Activated T-cell treated with anti-CD3 and anti-CD28 coated beads for 4 hours (primary cell): Measurements from ENCODE around the gene WDR27.

ENCODE experiments used
- DNase-seq: peaks from one replicate; pipeline ENCODE4 v3.0.0-alpha.2; 2020

WDR27 gene

GRCh38 chr6:169425628-169426370, 276.0 kb downstream of the WDR27 start:
- no peak for DNase-seq

- DNase-seq = no peak
Observed at GRCh38 chr6:169424821-169425240, 277.0 kb downstream of the WDR27 start.

- no peak for DNase-seq
Observed at GRCh38 chr6:169424149-169424804, 277.6 kb downstream of the WDR27 start.

GRCh38 chr6:169421586-169422264, 280.1 kb downstream of the WDR27 start:
- no peak for DNase-seq

GRCh38 chr6:169420912-169421543, 280.8 kb downstream of the WDR27 start:
- DNase-seq = no peak

- DNase-seq = no peak
Observed at GRCh38 chr6:169417101-169417500, 284.7 kb downstream of the WDR27 start.

GRCh38 chr6:169416249-169416648, 285.6 kb downstream of the WDR27 start:
- no peak for DNase-seq

GRCh38 chr6:169415179-169415578, 286.6 kb downstream of the WDR27 start:
- no peak for DNase-seq

- no peak for DNase-seq
Observed at GRCh38 chr6:169411722-169412121, 290.1 kb downstream of the WDR27 start.

GRCh38 chr6:169411296-169411695, 290.5 kb downstream of the WDR27 start:
- DNase-seq = no peak

GRCh38 chr6:169409742-169410312, 292.0 kb downstream of the WDR27 start:
- DNase-seq = no peak

- no peak for DNase-seq
Observed at GRCh38 chr6:169407325-169407724, 294.5 kb downstream of the WDR27 start.
